CD4-positive, alpha-beta T cell treated with Interleukin-17A for 4 hours (primary cell): Measurements from ENCODE around the gene ASTN2.

Source experiments
- DNase-seq: peaks from one replicate; pipeline ENCODE4 v3.0.0-alpha.2; 2020; ENCODE audit warnings: mixed read lengths

Gene ASTN2

DNA sequence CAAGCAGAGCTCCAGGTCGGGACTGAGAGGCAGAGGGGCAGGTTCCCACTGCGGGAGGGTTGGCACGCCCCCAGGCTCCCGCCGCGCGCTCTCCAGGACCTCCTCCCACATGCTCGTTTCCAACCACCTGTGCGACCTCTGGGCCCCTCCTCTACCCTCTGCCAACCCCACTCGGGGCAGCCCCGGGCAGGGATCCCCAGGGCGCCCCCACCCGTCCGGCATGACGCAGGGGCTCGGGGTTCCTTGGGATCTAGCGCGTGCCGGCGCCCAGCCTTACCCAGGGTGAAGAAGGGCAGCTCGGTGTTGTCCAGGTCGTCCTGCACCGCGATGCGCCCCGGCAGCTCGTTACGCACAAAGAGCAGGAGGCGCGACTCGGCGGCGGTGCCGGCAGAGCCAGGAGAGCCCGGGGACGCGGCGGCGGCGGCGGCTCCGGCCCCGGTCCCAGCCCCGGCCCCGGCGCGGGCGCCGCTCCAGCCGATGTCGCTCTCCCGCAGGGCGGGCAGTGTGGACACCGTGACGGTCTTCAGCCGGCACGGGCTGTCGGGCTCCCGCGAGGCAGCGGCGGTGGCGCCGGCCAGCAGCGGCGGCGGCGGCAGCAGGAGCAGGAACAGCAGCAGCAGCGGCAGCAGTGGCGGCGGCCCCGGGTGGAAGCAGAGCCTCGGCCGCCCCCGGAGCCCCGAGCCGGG, 494 bp downstream of the ASTN2 start:
- no peak for DNase-seq

DNA sequence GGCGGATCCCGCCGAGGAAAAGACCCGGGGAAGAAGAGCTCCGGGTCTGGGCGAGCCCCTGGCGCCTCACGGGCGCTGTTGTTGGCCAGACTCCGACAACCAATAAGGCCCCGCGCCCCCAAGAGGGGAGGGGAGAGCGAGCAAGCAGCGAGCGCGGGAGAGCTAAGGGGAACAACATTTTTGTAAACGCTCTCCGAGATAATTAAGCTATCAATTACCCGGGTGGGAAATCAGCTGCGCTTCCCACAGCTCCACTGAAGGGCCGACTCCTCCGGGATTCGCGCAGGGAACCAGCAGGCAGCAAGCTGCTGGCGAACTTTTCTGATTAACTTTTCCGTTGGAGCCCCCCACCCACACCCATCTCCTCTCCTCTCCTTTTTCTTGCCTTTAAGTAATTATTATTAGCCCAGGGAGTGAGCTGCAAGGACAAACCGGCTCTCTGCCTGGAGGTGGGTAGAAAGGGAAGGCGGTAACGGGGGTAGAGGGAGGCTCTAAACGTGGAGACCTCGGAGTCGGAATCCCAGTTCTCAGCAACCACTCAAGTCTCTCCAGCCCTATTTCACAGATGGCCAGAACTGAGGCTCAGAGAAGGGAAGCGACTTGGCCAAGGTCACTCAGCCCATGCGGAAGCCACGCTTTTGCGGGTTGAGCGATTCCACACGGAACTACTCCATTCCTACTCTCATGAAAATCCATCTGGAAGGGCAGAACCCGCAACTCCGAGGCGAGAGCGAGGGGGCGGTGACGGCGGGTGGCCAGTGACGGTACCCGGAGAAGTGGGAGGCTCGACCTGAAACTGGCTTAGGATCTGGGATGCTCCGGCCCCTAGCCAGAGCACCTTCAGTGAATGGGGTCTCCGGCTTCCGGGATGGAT, 1.3 kb downstream of the ASTN2 start:
- DNase-seq, result no peak

DNA sequence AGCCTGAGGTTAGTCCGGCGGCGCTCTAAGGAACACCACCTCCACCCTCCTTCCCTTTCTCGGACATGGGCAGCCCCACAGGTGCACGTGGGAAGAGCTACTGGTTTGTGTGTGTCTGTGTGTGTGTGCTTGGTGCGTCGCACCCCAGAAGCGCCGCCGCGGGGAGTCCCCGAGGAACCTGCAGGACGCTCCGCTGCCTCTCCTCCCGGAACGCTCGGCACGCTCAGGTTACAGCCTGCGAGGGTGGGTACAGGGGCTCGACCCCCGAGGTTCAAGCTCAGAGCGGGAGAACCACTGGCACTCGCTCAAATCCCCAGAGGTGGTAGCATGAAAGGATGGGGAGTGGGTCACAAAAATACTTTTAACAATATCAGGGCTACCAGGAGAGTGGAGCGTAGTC, 2.0 kb downstream of the ASTN2 start:
- no peak for DNase-seq

DNA sequence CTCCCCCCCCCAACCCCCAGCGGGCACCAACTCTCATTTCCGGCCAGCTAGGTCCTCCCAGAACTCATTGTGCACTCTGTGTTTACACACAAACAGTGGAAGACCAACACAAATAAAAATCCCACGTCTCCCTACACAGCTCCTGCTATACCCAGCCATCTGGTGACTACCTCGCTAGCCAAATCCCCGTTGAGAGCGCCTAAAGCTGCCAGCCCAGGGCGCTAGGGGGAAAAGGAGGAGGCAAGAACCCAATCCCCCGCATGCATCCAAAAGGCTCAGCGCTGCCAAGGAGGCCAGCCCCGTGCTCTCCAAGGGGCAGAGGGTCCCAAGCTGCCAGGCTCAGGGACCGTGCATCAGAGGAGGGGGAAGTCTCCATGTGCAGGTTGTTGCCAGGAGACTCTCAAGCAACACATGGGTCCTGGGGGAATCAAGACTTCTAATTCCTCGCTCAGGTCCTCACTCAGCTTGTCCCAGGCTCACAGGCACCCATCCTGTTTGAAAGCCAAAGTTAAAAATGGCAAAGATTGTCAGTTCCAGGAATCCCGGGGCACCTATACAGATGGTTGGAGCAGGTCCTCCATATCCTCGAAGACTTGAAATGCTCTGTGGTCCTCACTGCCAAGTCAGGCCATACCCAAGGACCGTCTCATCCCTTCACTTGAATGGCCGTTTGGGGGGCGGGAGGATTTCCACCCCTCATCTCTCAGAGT, 2.7 kb downstream of the ASTN2 start:
- no peak for DNase-seq

DNA sequence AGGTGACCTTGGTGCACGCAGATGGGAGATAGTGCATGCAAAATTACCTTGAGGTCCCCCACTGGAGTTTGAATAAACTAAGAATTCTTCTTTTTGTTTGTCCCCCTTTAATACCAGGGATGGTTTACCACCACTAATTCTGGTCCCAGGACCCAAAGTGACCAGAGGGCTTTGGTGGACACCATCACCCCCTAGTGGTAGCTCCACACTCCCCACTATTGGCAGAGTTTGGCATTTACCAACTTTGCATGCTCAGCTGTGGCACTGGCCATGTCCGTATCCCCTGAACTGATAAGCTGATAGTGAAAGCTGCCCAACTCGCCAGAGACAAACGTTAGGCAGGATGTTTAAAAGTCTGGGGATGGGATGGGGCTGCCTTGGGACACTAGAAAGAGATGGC, 3.3 kb downstream of the ASTN2 start:
- no peak for DNase-seq

DNA sequence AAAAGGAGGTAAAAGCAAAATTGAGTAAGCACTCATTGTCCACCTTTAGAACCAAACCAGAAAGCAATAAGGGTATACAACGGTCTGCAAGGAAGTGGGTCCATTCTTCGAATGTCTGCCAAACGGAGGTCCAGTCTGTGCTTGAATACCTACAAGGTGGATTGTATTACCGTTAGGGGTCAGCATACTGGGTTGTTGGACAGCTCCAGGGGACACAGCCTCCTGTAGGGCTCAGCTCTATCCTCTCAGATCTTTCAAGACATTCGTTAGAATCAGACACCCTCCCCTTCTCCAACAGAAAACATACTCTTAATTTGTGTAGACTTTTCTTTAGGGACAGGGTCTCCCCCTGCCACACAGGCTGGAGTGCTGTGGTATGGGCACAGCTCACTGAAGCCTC, 5.5 kb downstream of the ASTN2 start:
- DNase-seq, result no peak

DNA sequence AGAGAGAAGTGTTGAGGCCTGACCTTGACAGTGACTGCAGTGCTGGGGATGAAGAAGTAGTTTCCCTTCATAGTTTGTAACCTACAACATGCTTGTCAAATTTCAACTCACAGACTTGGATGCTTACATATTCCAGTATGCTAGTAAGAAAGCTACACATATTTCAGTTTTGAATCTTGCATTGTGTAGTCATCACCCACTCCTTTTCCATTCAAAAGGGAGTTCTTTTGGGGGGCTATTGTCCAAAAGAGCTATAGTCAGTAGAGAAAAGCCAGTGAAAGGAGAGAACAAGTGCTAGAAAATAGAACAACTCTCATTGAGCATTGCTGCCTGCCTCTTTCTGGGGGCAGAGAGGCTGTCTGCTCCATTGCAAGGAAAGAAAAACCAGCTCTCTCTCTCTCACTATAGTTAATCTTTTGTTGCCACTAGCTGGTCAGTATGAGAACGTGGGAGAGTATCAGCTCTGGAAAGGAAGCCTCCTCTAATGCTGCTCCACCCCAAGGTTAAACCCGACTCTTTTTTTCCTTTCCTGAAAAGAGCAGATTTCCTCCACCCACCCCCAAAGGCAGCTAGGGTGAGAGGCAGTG, 7.3 kb downstream of the ASTN2 start:
- no peak for DNase-seq

DNA sequence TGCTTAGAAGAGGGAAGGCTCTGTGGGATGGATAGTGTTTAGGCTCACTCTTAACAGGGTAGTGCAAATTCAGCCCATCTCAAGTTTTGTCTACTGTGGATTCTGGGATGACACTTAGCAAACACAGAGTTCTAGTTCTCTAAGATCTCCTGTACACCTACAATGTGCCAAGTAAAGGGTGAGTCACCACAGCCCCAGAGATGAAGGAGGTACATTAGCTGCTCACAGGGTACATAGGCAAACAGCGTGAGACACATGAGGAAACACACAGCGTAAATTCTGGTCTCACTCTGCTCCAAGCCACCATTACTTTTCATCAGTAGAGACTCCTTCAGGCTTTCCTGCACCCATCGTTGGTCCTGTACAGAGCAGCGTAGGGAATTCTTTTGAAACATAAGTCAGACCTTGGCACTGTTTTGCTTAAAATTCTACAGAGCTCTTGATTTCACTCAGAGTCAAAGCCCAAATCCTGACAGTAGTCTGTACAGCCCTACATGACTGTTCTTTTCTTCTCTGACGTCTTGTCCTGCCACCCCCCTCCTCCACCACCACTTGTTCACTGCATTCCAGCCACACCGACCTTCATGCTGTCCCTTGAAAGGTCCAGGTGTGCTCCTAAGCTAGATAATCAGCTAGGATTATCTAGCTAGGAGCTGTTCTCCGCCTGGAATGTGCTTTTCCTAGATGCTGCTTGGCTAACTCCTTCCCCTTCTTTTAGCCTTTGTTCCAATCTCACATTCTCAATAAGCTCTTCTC, 8.7 kb downstream of the ASTN2 start:
- no peak for DNase-seq

DNA sequence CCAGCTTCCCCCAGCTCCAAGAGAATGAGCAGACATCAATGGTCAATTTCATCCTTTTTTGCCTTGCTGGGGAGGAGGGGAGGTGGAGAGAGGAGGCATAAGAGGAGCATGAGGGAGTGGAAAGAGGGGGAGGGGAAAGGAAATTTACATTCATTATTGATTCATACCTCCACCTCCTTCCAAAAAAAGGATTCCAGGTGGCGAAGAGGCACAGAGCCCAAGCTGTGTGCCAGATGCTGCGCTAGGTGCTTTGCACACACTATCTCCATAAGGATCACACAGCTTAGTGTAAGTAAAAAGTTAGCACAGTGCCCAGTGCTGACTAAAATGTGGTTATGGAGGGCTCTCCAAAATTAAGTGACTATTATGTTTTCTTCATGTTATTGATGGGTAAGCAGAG, 11.0 kb downstream of the ASTN2 start:
- no peak for DNase-seq

DNA sequence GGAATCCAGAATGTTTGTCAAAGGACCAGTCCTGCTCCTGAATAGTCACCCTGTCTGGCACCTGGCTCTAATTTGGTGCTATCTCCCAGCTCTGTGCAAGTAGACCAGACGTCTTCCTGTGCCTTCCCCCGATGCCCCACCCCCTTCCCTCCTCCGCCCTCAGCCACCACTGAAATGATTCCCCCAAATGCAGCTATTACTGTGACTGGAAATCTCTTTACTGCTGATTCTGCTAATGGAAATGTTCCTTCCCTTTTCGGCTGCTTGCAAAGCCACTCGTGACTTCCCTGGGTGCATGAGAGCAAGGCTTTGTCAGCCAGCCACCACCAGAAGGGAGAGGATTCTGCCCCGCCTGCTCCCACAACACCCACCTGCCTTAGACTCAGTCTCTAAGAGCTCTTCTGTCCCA, 11.4 kb downstream of the ASTN2 start:
- DNase-seq, result no peak

DNA sequence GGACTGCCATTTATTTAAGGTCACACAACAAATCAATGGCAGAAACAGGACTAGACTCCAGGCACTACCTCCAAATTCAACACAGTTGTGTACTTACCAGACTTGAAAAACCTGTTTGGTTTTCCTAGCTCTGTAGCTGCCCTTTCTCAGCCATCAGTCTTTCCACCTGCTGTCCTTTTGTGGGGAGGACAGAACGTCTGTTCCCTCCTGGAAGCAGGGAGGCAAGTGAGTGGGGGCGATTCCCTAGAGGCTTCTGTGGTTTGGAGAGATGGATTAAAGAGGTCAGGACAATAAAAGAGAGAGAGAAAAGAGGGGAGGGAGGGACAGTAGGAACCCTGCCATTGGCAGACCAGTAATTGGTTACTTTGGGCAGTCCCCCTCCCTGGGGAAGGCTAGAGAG, 14.7 kb downstream of the ASTN2 start:
- no peak for DNase-seq

DNA sequence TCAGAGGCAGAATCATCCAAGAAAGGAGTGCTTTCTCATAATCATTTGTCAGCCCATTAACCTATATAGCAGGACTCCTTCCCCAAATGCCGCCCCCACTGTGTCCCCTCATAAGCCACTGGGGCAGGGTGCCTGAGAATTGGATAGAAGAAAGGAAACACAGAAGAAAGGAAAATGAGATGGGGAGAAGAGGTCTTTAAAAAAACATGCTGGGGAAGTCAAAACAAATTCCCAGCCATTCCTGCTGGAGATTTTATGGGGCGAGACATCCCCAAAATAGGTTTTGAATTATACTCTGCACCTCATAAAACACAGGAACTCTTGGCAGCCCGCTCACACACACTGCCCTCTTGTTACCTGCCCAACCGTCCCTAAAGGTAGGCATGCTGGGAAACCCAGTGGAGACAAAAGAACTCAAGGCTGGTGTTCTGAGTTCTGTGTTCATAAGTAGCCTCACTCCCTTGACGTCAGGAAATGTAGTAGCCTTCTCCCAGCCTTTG, 19.7 kb downstream of the ASTN2 start:
- DNase-seq, result no peak

DNA sequence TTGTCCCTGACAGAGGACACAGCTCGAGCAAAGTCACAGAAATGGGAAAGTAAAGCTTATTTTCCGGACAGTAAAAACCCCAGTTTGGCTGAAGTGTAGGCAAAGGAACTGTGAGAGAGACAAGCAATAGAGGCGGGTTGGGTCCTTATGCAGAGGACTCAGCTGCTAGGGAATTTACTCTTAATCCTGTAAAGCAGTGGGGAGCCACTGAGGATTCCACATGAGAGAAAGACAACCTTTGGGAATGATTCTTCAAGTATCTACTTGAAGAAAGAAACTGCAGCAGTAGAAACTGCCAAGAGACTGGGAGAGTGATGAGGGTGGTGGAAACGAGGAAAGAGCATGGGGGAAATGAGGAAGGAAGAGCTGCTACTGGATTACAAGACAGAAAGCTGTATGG, 20.2 kb downstream of the ASTN2 start:
- DNase-seq, result no peak

DNA sequence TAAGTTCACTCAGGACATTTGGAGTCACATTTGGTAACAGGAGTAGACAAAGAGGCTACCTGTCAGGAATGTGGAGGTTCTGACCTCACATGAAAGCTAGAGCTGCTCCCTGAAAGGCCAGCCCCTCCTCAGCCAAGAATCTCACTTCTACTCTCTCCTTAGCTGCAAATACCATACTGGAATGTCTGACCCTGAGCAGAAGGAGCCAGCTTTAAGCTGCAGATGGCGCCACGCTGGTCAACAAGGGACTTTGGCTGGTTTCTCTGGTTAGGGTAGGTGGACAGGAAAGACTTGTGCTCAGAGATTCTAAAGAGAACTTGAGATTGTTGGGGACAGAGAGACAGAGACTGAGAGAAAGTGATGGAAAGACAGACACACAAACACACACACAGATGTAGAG, 21.9 kb downstream of the ASTN2 start:
- no peak for DNase-seq

DNA sequence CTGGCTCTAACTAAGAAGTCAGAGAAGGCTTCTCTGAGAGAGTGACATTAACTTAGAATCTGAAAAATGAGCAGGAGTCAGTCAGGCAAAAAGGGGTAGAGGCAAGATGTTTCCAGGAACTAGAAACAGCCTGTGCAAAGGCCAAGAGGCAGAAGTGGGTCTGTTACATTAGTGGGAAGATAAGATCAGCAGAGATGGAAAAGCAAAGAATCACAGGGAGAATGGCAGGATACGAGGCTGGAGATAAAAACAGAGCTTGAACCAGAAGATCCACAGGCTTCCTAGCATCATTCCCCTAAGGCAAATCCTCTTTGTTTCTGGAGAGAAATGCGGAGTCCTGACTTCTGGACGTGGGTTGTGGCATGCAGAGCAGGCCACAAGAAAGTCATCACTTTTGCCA, 27.4 kb downstream of the ASTN2 start:
- DNase-seq, result no peak

DNA sequence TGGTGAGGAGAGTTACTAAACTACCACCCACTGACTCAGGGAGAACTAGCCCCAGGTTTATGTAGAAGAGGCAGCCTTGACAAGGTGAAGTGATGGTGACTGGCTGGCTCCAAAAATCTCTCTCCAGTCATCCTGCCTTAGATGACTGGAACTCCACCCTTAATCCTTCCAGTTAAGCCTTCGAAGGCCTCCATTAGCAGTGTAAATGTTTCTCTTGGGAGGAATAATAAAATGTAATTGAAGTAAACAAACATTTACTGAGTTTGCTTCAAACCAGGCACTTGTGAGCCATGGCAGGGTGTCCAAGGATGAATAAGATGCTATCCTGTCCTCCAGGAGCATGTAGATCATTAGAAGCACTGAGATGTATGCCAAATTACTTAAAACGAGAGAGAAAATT, 35.5 kb downstream of the ASTN2 start:
- no peak for DNase-seq

DNA sequence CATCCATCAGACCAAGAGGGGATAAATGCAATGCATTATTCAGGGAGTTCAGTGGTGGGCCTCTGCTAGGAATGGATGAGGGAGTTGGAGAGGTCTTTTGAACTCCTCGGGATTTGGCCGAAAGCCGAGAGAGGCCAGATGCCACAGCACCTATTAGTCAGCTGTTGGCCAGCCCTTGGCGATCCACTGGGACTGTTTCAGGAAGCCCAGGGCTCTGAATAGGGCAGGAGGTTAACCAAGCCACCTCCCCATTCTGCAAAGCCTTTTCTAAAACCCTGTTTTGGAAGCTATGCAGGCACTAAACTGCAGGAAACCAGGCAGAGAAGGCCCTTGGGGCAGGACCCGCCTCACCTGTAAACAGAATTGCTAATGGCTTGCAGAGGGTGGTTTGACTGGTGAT, 37.8 kb downstream of the ASTN2 start:
- no peak for DNase-seq

DNA sequence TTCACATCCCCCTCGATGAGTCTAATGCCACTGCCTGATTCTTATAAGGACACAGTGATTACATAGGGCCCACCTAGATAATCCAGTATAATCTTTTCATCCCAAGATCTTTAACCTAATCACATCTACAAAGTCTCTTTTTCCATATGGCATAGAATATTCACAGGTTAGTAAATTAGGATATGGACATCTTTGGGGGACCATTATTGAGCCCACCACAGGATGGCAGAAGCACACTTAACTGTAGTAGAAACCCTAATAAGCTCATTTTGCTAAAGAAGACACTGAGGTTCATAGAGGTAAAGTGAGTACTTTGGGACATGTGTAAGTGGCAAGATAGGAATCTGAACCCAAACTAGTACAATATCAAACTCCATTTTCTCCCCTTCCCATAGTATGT, 38.9 kb downstream of the ASTN2 start:
- DNase-seq, result no peak

DNA sequence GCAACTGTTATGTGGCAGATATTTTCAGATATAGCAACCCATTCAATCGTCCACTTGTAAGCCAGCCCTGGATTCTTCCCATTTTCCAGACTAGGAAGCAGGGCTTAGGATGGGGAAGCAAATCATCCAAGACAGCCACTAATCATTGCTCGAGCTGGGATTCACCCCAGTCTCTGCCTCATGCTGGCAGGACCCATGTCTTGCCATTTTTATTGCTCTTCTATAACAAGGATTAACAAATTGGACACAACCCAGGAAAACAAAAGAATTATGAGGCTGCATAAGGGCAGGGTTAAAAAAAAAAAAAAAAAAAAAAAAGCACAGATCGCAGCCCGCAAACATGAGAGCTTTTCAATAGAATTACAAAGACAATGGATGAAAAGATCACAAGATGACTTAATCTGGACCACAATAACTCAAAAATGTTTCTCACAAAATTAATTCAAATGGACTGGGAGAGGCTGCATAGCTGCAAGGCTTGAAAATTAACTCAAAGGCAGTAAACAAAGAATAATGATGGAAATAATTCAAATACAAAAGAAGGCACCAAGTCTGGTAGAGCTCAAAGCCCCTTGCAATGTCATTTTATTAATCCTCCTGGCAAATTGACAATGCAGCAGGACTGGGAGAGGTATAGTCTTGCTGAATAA, 40.7 kb downstream of the ASTN2 start:
- DNase-seq, result no peak

DNA sequence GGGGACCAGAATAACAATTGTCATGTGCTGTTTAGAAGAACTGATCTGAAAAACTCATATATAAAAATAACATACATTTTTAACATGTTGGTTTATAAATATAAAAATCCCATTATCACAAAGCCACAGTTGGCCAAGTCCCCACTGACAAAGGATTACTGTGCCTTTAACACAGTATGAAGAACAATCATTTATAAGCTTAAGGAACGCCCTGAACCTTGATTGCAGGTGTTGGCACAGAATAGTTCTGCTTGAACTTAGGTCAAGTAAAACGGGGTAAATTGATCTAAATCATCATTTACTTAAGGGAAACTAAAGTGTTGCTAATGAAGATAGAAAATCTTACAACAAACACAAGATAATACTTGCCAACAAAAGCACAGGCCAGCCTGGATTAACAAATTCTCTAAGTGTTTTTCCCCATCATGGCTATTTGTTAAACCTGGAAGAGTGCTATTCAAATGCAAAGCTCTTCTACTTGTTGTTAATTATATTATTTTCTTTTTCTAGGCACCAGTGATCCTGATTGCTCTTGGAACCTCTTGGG, 46.1 kb downstream of the ASTN2 start:
- DNase-seq, result no peak

DNA sequence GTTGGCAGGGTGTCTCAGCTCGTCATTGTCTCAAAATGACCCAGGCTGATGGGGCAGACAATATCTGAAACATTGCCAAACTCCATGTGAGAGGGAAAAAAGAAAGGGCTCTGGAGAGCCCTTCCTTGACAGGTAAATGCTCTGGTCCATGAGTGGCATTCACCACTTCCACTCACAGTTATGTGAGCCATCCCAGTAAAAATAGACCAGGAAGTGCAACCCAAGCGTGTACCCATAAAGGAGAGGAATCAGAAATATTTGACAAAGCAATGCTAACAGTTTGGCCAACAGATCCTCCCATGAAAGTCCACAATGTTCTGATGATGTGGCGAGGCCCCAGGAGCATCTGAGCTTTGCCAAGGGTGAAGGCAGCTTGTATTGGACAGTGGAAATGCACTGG, 49.4 kb downstream of the ASTN2 start:
- no peak for DNase-seq

DNA sequence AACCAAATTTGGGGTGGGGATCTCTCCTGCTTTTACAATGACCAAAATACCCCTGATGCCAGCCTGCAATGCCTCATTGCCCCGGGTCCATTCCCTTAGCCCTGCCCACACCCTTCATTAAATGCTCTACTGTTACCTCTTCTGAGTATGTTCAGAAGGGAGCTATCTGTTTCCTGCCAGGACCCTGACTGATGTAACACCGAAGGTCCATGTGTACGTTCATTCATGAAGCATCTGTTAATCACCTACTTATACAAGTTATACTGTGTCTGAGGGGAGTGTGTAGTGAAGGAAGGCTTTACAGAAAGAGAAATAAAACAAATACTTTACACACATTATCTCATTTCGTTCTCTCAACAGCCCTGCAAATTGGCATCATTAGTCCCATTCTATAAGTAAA, 51.9 kb downstream of the ASTN2 start:
- no peak for DNase-seq
